Measurements from ENCODE around the gene COPA.

The COPA gene

DNA sequence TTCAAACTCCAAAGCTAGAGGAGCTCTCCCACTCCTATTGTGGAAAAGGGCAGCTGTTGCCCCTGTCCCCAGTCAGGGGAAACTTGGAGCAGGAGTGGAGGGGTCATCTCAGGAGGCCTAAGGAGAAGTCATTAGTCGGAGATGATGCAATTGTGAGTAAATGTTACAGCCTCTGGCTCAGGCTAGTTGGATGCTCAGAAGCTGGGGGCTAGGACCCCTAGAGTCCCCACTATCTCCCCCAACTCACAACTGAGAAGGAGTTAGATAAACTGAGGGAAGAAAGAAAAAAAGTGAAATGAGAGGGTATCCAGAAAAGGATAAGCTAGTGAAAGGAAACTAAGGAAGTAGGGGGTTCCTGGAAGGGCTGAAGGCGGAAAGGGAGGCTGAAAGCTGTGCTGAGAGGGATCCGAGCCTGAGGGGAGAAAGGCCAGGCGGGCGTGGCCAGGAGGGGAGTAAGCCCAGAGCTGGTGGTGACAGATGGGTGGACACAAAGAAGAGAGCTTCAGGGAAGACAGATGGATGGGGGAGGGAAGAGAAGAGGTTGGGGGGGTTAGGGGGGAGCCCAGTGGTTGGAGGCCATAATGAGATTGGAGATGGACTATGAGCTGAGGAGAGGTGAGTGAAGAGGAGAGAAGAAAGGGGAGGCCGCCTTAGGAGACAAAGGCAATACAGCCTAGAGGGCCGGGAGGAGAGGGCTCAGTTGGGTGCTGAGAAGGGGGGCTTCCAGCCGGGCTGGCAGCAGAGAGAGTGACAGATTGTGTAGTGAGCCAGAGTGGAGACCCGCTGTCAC, 19.3 kb upstream of the COPA start:
- DNase-seq, result no peak

DNA sequence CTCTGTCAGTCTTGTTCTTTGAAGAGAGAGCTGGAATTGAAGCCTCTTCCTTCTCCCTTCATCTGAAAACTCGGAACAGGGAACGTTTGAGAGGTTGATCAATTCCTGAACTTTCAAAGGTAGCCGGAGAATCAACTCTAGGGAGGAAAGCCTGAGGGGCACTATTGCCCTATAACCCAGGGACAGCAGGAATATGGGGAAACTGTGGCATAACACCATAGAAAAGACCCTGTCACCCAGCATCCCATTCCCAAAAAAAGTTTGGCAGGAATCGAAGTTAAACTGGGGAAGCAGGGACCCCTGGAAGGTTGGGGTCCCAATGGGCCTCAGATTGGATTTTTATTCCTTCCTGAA, 18.7 kb upstream of the COPA start:
- DNase-seq, result no peak

DNA sequence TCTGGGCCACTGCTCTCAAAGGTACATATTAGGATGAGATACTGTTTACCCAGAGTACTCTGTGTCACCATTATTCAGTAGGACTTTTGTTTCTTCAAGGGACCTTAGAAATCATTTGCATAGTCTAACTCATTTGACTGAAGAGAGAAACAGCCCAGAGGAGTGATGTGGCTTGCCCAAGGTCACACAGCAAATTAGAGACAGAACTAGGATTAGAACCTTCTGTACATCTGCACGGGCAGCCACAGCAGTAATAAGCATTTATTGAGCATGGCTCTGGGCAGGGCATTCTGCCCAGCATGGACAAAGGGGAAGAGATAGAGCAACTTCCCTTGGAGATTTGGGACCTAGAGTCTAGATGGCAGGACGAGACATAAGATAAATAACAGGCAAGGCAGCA, 18.1 kb upstream of the COPA start:
- DNase-seq, result no peak

DNA sequence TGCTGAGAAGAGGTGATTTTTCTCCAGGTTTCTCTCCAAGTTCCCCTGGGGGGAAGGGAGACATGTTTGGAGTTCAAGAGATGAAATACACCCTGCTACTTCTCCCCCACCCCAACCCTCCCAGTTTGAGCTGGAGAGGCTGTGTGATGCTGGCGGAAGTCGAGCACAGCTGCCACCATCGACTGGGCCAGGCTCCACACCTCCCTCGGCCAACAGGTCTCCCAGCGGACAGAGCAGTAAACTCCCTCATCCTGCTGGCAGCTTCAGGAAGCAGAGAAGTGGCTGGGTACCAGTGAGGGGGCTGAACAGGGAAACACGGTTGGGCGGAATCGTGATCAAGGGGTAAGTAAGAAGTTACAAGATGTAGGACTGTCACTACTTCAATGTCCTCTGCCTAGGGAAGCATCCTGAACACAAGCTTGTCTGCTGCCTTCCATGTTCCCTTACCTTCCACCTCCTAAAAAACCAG, 17.2 kb upstream of the COPA start:
- no peak for DNase-seq

DNA sequence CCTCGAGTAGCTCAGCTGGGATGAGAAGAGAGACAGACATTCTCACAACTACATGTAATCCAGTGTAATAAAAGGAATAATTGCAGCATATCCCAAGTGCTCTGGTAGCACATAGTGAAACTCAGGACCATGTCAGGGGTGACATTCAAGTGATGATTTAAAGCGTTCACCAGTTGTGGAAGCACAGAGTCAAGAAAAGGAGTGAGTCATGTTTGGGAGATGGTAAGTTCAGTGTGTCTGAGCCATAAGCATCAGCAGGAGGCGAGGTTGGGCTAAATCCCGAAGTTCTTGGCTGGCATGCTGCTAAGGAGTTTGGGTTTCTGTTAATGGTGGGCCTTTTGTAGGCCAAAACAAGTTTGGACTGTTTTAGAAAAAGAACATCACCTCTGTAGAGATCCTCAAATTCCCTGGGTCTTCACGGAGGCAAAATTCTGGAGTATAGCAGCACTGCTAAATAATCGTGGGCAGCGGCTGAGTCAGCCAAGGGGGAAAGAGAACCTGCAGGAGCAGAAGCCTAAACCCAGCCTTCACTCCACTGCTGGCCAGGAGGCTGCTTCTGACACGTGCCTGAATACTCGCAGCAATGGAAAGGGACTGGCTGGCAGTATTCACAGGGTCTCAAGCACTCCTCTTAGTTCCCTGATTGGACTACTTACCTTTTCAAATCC, 16.6 kb upstream of the COPA start:
- DNase-seq, result no peak

DNA sequence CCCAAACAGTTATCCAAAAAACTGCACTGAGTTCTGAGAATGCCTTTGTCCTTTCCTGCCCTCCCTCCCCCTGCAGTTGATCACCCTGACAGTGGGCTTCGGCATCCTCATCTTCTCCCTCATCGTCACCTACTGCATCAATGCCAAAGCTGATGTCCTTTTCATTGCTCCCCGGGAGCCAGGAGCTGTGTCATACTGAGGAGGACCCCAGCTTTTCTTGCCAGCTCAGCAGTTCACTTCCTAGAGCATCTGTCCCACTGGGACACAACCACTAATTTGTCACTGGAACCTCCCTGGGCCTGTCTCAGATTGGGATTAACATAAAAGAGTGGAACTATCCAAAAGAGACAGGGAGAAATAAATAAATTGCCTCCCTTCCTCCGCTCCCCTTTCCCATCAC, 15.0 kb upstream of the COPA start:
- DNase-seq, result no peak

DNA sequence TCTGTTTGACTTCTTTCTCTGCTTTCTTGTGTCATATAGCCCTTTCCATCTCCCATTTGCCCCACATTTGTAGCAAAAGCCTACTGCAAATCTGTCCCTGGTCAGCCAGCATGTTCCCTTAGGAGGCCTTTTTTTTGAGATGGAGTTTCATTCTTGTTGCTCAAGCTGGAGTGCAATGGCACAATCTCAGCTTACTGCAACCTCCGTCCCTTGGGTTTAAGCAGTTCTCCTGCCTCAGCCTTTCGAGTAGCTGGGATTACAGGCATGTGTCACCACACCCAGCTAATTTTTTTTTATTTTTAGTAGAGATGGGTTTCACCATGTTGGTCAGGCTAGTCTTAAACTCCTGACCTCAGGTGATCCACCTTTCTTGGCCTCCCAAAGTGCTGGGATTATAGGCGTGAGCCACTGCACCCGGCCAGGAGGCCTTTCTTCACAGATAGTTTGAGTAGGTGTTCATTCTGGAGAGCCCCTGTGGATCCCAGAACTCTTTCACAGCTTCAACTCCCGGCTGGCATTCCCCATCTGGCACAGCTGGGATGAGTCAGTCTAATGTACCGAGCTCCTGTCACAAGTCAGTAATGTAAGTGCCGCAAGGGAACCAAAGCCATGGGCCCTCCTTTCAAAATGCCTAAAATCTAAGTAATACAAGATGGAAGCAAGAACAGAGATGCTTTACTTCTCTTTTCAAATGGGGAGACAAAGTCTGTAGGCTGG, 14.4 kb upstream of the COPA start:
- no peak for DNase-seq

DNA sequence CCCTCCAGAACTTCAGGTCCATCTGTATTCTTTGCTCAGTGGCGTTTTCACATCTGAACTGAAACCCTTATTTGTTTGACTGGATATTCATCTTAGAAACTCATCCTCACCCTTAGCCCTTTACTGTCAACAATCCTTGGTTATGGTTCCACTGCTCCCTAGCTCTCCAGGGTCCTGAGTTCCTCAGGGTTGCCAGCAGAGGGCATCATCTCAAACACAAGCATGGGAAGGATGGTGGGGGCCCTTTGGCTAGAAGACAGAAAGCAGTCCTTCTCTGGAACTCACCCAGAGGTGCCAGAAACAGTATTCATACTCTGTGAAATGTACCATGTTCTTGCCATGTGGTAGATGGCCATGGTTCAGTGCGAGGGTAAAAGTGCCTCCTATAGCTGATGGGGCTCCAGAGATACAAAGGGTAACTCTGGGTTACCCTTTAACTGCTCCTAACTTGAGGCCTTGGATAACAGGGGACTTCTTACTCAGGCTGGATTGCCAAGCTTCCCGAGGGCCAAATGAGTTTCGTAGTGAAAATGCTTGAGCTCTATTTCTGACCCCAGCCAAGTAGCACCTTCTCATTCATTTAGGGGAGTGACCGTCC, 11.4 kb upstream of the COPA start:
- DNase-seq, result no peak

DNA sequence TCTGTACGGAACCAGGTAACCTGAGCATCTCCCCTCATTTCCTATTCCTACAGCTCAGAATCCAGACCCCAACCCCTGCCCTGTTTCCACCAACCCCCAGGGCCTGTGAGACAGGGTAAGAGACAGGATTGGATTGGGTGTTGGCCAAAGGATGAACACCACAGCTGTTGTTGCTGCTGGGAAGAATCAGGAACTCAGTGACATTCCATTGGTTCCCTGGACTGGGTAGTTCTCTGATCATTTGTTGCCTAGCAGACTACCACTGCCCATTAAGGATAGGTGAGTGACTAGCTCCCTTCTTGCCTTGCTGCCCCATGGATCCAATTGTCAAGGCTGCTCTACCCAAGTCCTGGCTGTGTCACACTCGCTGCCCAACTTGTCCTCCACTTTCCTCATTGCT, 10.2 kb upstream of the COPA start:
- no peak for DNase-seq

DNA sequence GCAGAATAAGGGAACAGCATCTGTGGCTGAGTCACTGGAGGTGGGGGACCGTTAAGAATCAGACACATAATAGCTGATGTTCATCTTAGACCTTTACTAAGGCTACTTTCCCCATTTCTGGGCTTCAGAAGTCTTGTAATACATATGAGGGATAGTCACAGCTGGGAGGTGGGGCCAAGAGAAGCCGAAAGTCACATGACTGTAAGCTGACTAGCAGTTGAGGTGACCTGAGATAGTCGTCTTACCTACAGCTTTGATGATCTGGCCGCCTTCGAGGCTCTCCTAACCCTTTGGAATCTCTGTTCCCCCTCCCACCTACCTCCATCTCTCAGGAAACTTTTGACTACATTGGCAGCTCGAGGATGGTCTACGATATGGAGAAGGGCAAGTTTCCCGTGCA, 9.5 kb upstream of the COPA start:
- no peak for DNase-seq

DNA sequence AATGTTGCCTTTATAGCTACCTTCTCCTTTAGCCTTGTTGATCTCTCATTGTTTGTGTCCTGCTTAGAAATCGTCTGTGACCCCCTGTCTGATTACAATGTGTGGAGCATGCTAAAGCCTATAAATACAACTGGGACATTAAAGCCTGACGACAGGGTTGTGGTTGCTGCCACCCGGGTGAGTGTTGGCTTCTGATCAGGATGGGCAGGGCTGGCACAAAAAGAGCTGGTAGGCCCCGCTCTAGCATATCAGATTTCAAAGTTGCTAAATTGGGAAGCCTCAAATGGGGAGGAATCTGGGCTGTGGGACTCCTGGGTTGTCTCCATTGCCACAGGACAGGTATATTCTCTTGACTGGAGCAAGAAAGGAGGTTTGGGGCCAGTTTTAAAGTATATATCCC, 8.6 kb upstream of the COPA start:
- DNase-seq, result no peak

DNA sequence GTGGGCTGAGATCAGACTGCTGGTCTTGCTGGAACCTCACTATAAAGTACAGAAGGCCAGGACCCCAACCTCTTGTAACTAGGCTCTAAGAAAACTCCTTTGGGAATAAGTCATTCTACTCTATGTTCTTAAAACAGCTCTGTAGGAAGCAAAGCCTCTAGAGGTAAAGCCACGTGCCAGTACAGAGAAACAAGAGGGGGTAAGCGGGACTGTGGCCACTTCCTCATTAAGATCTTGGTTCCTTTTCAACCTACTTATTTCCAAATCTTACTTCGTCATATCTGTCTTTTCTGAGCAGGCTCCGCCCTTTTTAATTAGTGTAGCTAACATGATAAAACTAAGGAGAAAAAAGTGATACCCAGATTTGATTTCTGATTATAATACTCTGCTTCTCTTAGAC, 3.9 kb upstream of the COPA start:
- DNase-seq, result no peak

DNA sequence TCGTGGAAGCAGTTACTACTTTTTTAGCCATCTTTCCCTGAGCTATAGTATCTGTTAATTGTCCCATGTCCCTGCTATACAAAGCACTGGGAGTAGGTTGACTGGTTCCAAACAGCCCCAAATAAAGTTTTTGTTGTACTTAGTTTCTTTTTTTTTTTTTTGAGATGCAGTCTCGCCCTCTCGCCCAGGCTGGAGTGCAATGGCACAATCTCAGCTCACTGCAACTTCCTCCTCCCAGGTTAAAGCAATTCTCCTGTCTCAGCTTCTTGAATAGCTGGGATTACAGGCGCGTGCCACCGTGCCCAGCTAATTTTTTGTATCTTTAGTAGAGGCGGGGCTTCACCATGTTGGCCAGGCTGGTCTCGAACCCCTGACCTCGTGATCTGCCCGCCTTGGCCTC, 3.4 kb upstream of the COPA start:
- DNase-seq, result no peak

DNA sequence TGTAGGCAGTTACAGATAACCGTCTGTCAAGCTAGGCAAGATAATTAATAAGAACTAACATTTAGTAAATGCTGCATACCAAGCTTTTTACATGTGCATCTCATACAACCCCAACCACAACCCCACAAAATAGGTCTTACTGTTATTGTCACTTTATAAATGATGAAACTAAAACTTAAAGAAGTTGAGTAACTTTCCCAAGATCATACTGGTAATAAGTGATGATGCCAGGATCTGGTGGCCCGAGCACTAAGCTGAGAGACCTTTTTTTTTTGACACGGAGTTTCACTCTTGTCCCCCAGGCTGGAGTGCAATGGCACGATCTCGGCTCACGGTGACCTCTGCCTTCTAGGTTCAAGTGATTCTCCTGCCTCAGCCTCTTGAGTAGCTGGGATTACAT, 1.9 kb upstream of the COPA start:
- DNase-seq, result no peak

DNA sequence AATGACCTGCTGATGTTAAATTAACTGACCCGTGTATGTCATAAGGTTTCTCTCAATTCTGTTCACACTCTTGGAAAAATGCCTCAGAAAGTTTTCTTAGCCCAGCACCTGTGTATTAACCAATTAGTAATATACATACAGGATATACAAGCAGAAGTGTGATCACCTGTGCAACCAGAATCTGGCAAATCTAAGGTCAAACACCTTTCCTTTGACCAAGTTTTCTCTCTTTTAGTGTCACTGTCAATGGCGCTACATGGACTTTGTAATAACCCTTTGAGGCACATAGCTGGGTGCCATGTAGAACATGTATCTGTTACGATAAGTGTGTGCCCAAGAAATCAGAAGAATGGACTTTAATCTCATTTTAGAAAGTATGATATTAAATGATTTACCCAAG, 1.2 kb upstream of the COPA start:
- DNase-seq, result no peak

DNA sequence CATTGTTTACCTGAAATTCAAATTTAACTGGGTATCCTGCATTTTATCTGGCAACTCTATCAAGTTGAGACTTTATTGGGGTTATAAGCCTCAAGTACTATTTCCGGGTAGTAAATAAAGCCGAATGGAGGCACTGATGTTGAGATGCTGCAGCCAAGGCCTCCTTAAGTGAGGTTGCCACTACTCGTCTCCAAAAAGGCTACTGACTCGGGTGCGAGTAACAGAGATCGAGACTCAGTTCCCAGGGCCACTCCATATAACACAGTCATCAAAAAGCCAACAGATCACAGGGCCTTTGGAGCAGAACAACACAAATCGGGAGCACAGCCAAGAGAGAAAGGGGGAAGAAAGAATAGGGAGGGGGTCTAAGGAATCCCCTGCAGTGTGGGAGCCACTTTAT, 524 bp downstream of the COPA start:
- DNase-seq, result no peak

DNA sequence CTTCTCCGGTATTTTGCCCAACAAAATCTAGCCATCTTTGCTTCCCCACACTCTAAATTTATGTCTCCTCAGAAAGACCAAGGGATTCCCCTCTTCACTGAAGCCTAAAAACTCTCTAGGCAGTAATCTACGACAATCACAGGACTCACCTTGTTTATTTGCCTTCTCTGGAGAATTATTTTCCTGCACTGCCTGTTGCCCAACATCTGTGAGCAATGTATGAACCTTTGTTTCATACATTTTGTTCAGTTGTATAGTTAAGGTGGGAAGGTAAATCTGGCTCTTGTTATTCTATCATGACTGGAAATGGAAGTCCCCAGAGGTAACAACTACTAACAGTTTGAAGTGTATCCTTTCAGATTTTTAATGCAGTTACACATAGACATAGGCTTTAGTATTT, 2.2 kb downstream of the COPA start:
- no peak for DNase-seq

DNA sequence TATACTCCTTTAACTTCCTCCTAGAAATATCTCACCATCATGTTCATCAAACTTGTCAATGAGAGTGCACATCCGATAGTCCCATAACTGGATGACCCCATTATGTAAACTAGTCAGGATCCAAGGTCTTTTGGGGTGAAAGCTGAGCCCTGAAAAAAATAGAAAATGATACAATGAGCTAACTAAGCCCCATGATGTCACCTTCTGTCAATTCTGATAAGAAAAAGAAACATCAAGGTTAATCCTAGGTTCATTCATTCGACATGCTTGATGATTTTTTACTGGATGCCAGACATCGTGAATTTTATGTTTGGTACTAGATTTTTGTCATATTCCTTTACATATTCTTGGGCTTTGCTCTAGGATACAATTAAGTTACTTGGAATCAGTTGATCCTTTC, 2.9 kb downstream of the COPA start:
- DNase-seq, result no peak

DNA sequence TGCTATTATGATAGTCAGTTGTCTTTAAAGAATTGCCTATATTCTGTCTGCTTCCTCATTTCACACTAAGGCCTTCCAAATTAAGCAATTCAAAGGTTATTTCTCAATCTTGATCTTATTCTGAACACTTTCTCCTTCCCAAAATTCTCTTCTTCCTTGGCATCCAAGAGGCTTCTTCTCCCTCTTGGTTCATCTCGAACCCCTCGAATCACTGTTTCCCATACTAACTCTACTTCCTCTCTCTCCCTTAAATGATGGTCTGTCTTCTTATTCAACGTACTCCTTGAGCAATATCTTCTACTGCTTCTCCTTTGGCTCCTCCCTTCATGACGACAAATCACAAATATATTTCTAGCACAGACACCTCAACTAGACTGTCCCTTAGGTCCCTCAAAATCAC, 4.5 kb downstream of the COPA start:
- no peak for DNase-seq

DNA sequence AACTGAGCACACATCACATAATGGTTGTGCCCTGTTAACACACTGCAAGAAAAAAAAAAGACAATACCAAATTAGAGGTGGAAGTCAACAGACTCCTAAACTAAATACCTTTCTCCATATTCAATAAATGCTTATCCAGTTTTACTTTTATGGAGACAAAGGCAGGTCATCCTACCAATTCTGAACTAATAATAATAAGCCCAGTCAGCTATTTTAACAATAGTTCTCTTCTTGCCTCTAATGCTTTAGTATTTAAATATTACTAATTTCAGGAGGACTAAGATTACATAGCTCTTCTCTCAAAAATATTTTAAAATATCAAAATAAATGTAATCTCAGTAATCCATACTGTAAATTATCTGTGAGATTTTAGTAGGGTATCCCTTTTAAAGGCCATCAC, 10.5 kb downstream of the COPA start:
- DNase-seq, result no peak

DNA sequence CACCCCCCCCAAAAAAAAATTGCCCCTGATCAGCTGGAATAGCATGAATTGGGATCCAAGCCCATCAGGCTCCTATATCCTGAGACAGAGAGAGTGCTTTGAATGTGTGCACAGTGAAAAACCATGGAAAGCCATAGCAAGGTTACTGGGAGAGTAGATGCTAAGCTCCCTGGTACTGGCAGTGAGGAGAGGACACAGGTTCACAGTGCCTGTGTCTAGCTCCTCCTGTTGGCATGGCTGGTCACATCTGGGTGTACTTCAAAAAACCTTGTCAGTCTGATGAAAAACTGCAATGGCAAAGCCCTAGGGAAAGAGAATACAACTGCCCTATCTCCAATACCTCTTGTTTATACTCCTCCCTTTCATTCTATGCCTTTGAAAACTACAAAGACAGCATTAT, 12.9 kb downstream of the COPA start:
- no peak for DNase-seq

DNA sequence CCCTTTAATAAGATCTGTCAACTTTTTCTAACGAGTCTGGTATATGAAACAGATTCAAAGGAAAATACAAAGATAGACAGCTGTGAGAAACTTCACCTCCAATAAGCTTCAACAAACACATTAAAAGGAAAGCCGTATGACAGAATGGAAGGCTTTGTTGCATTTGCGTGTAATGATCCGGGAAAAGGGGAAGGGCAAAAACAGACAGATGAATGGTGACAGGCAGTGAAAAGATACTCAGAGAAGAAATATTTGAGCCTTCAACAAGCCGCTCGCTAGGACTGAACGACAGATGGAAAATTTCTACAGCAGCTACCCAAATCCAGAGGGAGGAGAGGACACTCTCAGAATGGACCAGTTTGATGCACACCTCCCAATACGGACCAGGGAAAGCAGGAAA, 14.9 kb downstream of the COPA start:
- no peak for DNase-seq

DNA sequence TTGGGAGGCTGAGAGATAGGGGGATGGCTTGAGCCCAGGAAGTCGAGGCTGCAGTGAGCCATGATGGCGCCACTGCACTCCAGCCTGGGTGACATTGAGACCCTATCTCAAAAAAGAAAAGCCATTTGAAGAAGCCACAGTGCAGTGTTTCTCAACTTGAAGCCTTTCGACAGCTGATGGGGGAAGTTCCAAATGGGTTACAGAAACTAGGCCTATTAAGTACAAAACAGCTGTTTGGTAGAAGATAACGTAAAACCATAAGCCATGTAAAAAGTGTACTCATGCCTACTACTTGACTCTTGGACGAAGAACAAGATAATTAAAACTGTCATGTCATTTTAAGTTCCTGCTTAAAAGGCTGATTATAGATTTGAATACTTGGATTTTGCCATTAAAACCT, 16.6 kb downstream of the COPA start:
- DNase-seq, result no peak

DNA sequence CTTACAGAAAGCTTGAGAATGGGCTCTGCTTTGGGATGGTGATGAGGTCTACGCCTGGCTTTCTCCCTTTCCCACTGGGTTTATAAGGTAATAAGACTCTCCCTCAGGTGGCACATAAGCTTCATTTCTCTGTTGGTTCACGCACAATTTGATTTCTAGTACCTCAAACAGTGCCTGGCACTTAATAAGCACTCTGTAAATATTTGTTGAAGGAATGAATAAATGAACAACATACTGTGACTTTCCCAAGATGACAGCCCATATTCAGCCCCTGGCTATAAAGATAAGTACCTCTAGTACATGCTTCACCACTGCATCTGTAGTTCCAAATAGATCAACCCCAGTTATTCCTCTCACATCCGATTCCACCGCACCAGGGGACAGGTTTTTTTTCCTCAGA, 17.8 kb downstream of the COPA start:
- DNase-seq, result peak; percentile 94

Data from NCI-H2081 treated with DMSO at 0.1 percent for 48 hours (cell line).